Neural cell (in vitro differentiated cells): ENCODE results near the gene CHADL. TPM values are rescaled to one million over a fixed set of nuclear protein-coding genes. Genes with fewer than 3 reads are reported as not detected.

Experiments used
- H2AFZ ChIP-seq: fragments of 200-600, 300-800 bp; sonication (generic), shearing (Covaris generic); 2 replicates; pipeline ENCODE4 v1.6.0; 2014; ENCODE audit warnings: low read depth, mild to moderate bottlenecking, antibody characterized with exemption, low read length, moderate library complexity
- H3F3A ChIP-seq: fragments of 200-600 bp; shearing (Covaris generic); 2 replicates; pipeline ENCODE4 v1.6.1; 2016; ENCODE audit warnings: mild to moderate bottlenecking, moderate library complexity, mixed read lengths, antibody characterized with exemption, low read length; ENCODE audit not compliant: insufficient read depth, poor library complexity, severe bottlenecking
- H3K27ac ChIP-seq: fragments of 200-600, 300-800 bp; sonication (generic), shearing (Covaris generic); 2 replicates; pipeline ENCODE4 v1.5.1; 2014; ENCODE audit warnings: mild to moderate bottlenecking, low read length, moderate library complexity
- H3K27me3 ChIP-seq: fragments of 300-800, 200-600 bp; sonication (generic), shearing (Covaris generic); 2 replicates; pipeline ENCODE4 v1.6.0; 2014; ENCODE audit warnings: mild to moderate bottlenecking, low read depth, low read length, moderate library complexity; ENCODE audit not compliant: insufficient read depth
- H3K36me3 ChIP-seq: fragments of 300-800, 200-600 bp; sonication (generic), shearing (Covaris generic); 2 replicates; pipeline ENCODE4 v1.5.1; 2014; ENCODE audit warnings: mild to moderate bottlenecking, antibody characterized with exemption, low read length, moderate library complexity; ENCODE audit not compliant: insufficient read depth
- H3K4me2 ChIP-seq: fragments of 300-800, 200-600 bp; sonication (generic), shearing (Covaris generic); 2 replicates; pipeline ENCODE4 v1.6.0; 2014; ENCODE audit warnings: mild to moderate bottlenecking, low read length
- H3K4me3 ChIP-seq: fragments of 300-800, 200-600 bp; sonication (generic), shearing (Covaris generic); 2 replicates; pipeline ENCODE4 v1.5.1; 2014; ENCODE audit warnings: mild to moderate bottlenecking, low read length, moderate library complexity
- H3K79me2 ChIP-seq: fragments of 200-600 bp; shearing (Covaris generic); replicated peaks from 2 replicates; pipeline ENCODE4 v1.6.0; 2014; ENCODE audit warnings: mild to moderate bottlenecking, low read length, moderate library complexity; ENCODE audit not compliant: insufficient read depth
- H3K9ac ChIP-seq: fragments of 300-800, 200-600 bp; sonication (generic), shearing (Covaris generic); 2 replicates; pipeline ENCODE4 v1.6.1; 2016; ENCODE audit warnings: mild to moderate bottlenecking, low read length, mixed read lengths
- H3K9me2 ChIP-seq: fragments of 200-600 bp; shearing (Covaris generic); 2 replicates; pipeline ENCODE4 v1.6.1; 2016; ENCODE audit warnings: mild to moderate bottlenecking, low read length, mixed read lengths; ENCODE audit not compliant: insufficient read depth
- H3K9me3 ChIP-seq: fragments of 200-600, 300-800 bp; sonication (generic), shearing (Covaris generic); 2 replicates; pipeline ENCODE4 v1.6.1; 2016; ENCODE audit warnings: mild to moderate bottlenecking, mixed run types, low read length, moderate library complexity, mixed read lengths
- H4K20me1 ChIP-seq: fragments of 200-600 bp; shearing (Covaris generic); 2 replicates; pipeline ENCODE4 v1.6.1; 2016; ENCODE audit warnings: mild to moderate bottlenecking, mixed run types; ENCODE audit not compliant: insufficient read depth
- EP300 ChIP-seq: fragments of 450-650 bp; conservative IDR thresholded peaks from 2 replicates; pipeline ENCODE4 v1.6.1; 2014; ENCODE audit warnings: antibody characterized with exemption, mild to moderate bottlenecking, moderate library complexity; ENCODE audit not compliant: poor library complexity, severe bottlenecking
- EZH2 ChIP-seq: fragments of 200-600, 300-800 bp; shearing (Covaris generic), sonication (generic); IDR thresholded peaks from 2 replicates; pipeline ENCODE4 v1.6.1; 2014; ENCODE audit warnings: antibody characterized with exemption, low read length, borderline replicate concordance, mild to moderate bottlenecking; ENCODE audit not compliant: insufficient read depth, poor library complexity, severe bottlenecking
- MXI1 ChIP-seq: fragments of 450-650 bp; conservative IDR thresholded peaks from 2 replicates; pipeline ENCODE4 v1.6.1; 2014; ENCODE audit warnings: antibody characterized with exemption, mild to moderate bottlenecking; ENCODE audit not compliant: poor library complexity, severe bottlenecking
- POLR2AphosphoS5 ChIP-seq: IDR thresholded peaks from 2 replicates; pipeline ENCODE4 v1.6.1; 2012
- RAD21 ChIP-seq: fragments of 450-650 bp; conservative IDR thresholded peaks from 2 replicates; pipeline ENCODE4 v1.6.1; 2014; ENCODE audit warnings: antibody characterized with exemption, mild to moderate bottlenecking, moderate library complexity
- REST ChIP-seq: IDR thresholded peaks from 2 replicates; pipeline ENCODE4 v1.6.1; 2012; ENCODE audit warnings: borderline replicate concordance
- SMC3 ChIP-seq: fragments of 450-650 bp; conservative IDR thresholded peaks from 2 replicates; pipeline ENCODE4 v1.6.1; 2014; ENCODE audit warnings: antibody characterized with exemption, mild to moderate bottlenecking, moderate library complexity; ENCODE audit not compliant: poor library complexity
- TAF1 ChIP-seq: IDR thresholded peaks from 2 replicates; pipeline ENCODE4 v1.6.1; 2012; ENCODE audit warnings: low read depth
- polyA plus RNA-seq: library from polyadenylated mRNA; depleted of rRNA; stranded (reverse); fragments of >200 nt; gene quantifications from 2 replicates; pipeline ENCODE4 v1.2.3, GENCODE V29; 2014
- TF ChIP-seq, protein P1 (sequence below): fragments of 450-650 bp; IDR thresholded peaks from 2 replicates; pipeline ENCODE4 v1.5.1; 2014; ENCODE audit warnings: antibody characterized with exemption, mild to moderate bottlenecking, moderate library complexity; ENCODE audit not compliant: poor library complexity, severe bottlenecking

Gene CHADL
- polyA plus RNA-seq, 1 donor from 2014 or later, result 0.22 TPM

DNA sequence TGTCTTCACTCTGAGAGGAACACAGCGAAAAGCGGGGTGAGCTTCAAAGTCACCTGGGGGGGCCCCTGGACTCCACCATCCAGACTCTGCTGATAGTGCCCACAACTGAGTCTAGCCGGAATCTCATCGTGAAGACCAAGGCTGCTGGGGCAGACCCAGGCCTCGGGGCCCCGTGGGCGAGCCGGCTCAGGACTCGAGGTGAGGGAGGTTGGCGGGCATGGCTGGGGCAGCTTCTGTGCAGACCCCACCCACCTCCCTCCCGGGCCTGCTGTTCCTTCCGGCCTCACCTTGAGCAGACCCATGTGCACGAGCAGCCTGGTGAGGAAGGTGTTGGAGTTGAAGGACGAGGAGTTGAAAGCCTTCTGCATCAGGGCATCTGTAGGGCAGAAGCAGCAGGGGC lies 8.7 kb upstream of the CHADL start:
- Histone ChIP-seq H3K9ac (no peak overlapping the region), H2AFZ (no peak overlapping the region), H3K36me3 (no peaks in the 10 kb centered on the region), H3K4me2 (no peak overlapping the region), H3K4me3 (no peak overlapping the region), H3F3A (no peaks in the 10 kb centered on the region), H3K79me2 (no peaks in the 10 kb centered on the region), H3K9me2 (no peaks in the 10 kb centered on the region), H4K20me1 (no peaks in the 10 kb centered on the region), H3K27ac (no peak overlapping the region), H3K9me3 (no peaks in the 10 kb centered on the region), H3K27me3 (no peaks in the 10 kb centered on the region)
- TF ChIP-seq EZH2 (no peak), SMC3 (no peak), EP300 (no peak), TAF1 (no peak), MXI1 (no peak), POLR2AphosphoS5 (no peak), REST (no peak), RAD21 (no peak)
- TF ChIP-seq, protein P1, sequence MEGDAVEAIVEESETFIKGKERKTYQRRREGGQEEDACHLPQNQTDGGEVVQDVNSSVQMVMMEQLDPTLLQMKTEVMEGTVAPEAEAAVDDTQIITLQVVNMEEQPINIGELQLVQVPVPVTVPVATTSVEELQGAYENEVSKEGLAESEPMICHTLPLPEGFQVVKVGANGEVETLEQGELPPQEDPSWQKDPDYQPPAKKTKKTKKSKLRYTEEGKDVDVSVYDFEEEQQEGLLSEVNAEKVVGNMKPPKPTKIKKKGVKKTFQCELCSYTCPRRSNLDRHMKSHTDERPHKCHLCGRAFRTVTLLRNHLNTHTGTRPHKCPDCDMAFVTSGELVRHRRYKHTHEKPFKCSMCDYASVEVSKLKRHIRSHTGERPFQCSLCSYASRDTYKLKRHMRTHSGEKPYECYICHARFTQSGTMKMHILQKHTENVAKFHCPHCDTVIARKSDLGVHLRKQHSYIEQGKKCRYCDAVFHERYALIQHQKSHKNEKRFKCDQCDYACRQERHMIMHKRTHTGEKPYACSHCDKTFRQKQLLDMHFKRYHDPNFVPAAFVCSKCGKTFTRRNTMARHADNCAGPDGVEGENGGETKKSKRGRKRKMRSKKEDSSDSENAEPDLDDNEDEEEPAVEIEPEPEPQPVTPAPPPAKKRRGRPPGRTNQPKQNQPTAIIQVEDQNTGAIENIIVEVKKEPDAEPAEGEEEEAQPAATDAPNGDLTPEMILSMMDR, result no peak

DNA sequence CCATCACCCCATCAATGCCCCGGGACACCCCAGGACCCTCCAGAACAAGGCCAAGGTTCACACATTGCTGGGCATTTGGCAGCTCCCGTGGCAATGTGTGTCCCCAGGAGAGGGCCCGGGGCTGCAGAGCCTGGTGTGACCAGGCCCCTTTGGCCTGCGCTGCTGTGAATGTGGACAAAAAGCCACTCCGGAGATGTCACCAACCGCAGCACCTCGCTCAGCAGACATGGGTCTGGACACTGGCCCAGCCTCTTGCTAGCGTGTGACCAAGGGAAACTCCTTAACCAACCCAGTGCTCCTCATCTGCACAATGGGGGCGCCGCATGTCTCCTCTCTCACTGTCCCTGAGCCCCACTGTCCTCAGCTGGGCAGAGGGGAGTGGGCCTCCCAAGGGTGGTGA lies 8.0 kb upstream of the CHADL start:
- Histone ChIP-seq H3K4me2 (no peak overlapping the region), H3K27ac (no peak overlapping the region), H3K79me2 (no peaks in the 10 kb centered on the region), H3K36me3 (no peaks in the 10 kb centered on the region), H3K27me3 (no peaks in the 10 kb centered on the region), H3K4me3 (no peak overlapping the region), H4K20me1 (no peaks in the 10 kb centered on the region), H3K9me2 (no peaks in the 10 kb centered on the region), H2AFZ (no peak overlapping the region), H3K9me3 (no peaks in the 10 kb centered on the region), H3K9ac (no peak overlapping the region), H3F3A (no peaks in the 10 kb centered on the region)
- TF ChIP-seq REST (no peak), MXI1 (no peak), TAF1 (no peak), RAD21 (no peak), EZH2 (no peak), SMC3 (no peak), POLR2AphosphoS5 (no peak)
- TF ChIP-seq, protein P1, result no peak
